ENCODE measurements around the gene ZBTB39.

- TF ChIP-seq CTCF (IDR thresholded peaks at IDR 0.05) (no peak), POLR2AphosphoS5 (IDR thresholded peaks at IDR 0.05; ENCODE audit: low read depth, low read length) (no peak), REST (IDR thresholded peaks at IDR 0.05; ENCODE audit: insufficient read depth in 1 of 2, low read depth in 2 of 2, low read length in 1 of 2) (no peak)
Measured at GRCh38 chr12:56948881-56949280, 57.5 kb downstream of the ZBTB39 start.
